ENCODE results near the gene CFAP61.

CFAP61 gene

DNA sequence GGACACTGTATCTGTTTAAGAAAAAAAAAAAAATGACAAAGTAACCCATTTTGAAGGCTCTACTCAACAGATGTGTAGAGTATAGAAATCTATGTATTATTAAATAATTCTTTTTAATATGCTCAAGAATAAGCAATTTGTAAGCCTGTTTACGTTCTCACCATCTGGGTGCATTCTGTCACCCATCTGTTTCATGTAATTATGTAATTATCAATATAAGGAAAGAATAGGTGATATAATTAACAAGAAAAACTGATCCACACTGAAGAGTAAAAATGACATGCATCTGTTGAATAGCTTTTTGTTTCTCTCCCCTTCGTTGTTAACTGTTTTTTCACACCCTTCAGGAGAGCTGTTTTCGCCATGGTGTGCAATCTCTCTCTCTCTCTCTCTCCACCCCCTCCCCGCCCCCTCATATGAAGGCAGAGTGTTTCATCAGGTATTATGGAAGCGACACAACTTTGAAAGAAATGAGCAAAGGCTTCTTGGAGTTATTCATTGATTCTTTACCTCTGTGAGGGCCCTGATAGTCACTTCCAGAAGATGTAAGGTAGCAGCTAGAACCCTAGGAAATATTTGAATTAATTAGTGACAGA is 161.3 kb downstream of the CFAP61 start:
- no peaks in the 10 kb centered on the region for H3K79me2 ChIP-seq (ENCODE audit: insufficient read depth, low read length)
- TF ChIP-seq, protein P1, sequence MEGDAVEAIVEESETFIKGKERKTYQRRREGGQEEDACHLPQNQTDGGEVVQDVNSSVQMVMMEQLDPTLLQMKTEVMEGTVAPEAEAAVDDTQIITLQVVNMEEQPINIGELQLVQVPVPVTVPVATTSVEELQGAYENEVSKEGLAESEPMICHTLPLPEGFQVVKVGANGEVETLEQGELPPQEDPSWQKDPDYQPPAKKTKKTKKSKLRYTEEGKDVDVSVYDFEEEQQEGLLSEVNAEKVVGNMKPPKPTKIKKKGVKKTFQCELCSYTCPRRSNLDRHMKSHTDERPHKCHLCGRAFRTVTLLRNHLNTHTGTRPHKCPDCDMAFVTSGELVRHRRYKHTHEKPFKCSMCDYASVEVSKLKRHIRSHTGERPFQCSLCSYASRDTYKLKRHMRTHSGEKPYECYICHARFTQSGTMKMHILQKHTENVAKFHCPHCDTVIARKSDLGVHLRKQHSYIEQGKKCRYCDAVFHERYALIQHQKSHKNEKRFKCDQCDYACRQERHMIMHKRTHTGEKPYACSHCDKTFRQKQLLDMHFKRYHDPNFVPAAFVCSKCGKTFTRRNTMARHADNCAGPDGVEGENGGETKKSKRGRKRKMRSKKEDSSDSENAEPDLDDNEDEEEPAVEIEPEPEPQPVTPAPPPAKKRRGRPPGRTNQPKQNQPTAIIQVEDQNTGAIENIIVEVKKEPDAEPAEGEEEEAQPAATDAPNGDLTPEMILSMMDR (conservative IDR thresholded peaks at IDR 0.05; ENCODE audit: low read length) = no peak
- TF ChIP-seq EZH2phosphoT487 (IDR thresholded peaks at IDR 0.05; ENCODE audit: borderline replicate concordance) = no peak
- no peak overlapping the region for H3K4me2 ChIP-seq (ENCODE audit: low read depth, low read length, poor library complexity, severe bottlenecking)
- H3K27me3 ChIP-seq (ENCODE audit: insufficient read depth, low read length, poor library complexity, severe bottlenecking) = no peaks in the 10 kb centered on the region
- no peaks in the 10 kb centered on the region for H3F3A ChIP-seq (ENCODE audit: low read depth)
- no peak overlapping the region for H2AFZ ChIP-seq (ENCODE audit: low read length)
- no peaks in the 10 kb centered on the region for H3K9me2 ChIP-seq (replicated peaks; ENCODE audit: low read depth, low read length)
- H3K4me3 ChIP-seq (ENCODE audit: low read length, poor library complexity, severe bottlenecking) = no peak overlapping the region
- no peaks in the 10 kb centered on the region for H4K20me1 ChIP-seq (ENCODE audit: insufficient read depth, low read length, poor library complexity, severe bottlenecking)
- H3K9me3 ChIP-seq (ENCODE audit: insufficient read depth, low read depth, low read length) = no peaks in the 10 kb centered on the region
- no peaks in the 10 kb centered on the region for H3K4me1 ChIP-seq (ENCODE audit: insufficient read depth, low read length, poor library complexity, severe bottlenecking)
- H3K9ac ChIP-seq (ENCODE audit: low read depth, low read length, poor library complexity, severe bottlenecking) = no peak overlapping the region
- H3K36me3 ChIP-seq (ENCODE audit: insufficient read depth, low read length) = no peaks in the 10 kb centered on the region

DNA sequence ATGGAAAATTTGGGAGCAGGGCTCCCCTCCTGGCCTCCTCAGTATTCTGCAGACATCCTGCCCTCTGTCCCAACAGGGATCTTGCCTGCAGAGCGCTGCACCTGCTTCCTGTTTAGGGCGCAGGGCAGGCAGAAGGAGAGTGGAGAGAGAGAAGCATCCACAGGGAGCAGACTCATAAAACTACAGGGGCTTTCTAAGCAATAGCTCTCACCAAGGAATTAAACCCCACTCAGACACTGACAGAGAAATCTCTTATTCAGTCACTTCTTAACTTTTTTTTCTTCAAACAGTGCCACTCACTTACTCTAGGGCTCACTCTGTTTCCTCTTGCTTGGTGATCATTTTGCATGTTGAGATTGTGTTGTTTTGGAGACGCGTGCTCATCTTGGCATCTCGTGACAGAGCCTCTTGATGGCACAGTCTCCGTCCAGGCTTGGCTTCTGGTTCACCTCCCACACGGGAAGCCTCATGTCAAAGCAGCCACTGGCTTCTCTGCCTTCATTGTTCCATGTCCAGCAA is 162.5 kb downstream of the CFAP61 start:
- Histone ChIP-seq H3K9ac (ENCODE audit: low read depth, low read length, poor library complexity, severe bottlenecking) (no peak overlapping the region), H3F3A (ENCODE audit: low read depth) (no peaks in the 10 kb centered on the region), H3K27me3 (ENCODE audit: insufficient read depth, low read length, poor library complexity, severe bottlenecking) (no peaks in the 10 kb centered on the region), H3K4me1 (ENCODE audit: insufficient read depth, low read length, poor library complexity, severe bottlenecking) (no peaks in the 10 kb centered on the region), H3K4me2 (ENCODE audit: low read depth, low read length, poor library complexity, severe bottlenecking) (no peak overlapping the region), H4K20me1 (ENCODE audit: insufficient read depth, low read length, poor library complexity, severe bottlenecking) (no peaks in the 10 kb centered on the region), H3K4me3 (ENCODE audit: low read length, poor library complexity, severe bottlenecking) (no peak overlapping the region), H3K36me3 (ENCODE audit: insufficient read depth, low read length) (no peaks in the 10 kb centered on the region), H3K9me3 (ENCODE audit: insufficient read depth, low read depth, low read length) (no peaks in the 10 kb centered on the region; the same call in 1 of the 2 replicates), H3K9me2 (replicated peaks; ENCODE audit: low read depth, low read length) (no peaks in the 10 kb centered on the region), H3K79me2 (ENCODE audit: insufficient read depth, low read length) (no peaks in the 10 kb centered on the region), H2AFZ (ENCODE audit: low read length) (no peak overlapping the region)
- no peak for TF ChIP-seq EZH2phosphoT487 (IDR thresholded peaks at IDR 0.05; ENCODE audit: borderline replicate concordance)
- TF ChIP-seq, protein P1 (conservative IDR thresholded peaks at IDR 0.05; ENCODE audit: low read length) = no peak

DNA sequence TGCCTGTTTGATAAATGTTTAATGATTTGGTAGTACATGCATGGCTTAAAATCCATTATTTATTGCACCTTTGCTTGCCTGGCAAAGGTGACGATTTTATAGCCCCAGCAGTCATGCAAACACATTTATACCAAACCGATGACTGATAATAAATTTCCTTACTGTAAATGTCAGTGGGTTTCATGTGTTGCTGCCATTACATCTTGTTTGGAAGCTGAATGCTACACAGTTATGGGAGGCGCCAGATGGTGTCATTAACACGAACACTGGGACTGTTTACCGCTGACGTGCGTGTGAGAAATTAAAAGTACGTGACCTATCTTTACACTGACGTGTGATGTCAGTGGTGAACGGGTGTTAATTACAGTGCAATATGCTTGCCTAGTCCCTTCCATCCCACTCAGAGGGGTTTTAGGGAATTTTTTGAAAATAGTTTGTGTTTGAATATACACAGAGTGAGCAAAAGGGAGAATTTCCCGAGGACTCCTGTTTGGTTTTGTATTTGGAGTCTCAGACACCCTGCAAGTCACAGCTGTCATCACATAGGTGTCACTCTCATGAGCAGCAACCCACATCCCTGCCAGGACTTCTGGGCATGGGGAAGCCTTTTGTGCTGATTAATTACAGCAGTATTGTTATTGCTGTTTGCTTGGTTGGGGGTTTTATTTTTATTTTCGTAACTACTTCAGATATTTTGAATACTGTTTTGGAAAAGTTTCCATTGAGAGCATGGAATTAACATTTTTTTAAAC is 163.8 kb downstream of the CFAP61 start:
- no peaks in the 10 kb centered on the region for H4K20me1 ChIP-seq (ENCODE audit: insufficient read depth, low read length, poor library complexity, severe bottlenecking)
- no peak for TF ChIP-seq EZH2phosphoT487 (IDR thresholded peaks at IDR 0.05; ENCODE audit: borderline replicate concordance)
- TF ChIP-seq, protein P1 (conservative IDR thresholded peaks at IDR 0.05; ENCODE audit: low read length) = no peak
- H3K4me3 ChIP-seq (ENCODE audit: low read length, poor library complexity, severe bottlenecking) = no peak overlapping the region
- no peaks in the 10 kb centered on the region for H3K4me1 ChIP-seq (ENCODE audit: insufficient read depth, low read length, poor library complexity, severe bottlenecking)
- H3K9me2 ChIP-seq (replicated peaks; ENCODE audit: low read depth, low read length) = no peaks in the 10 kb centered on the region
- H3F3A ChIP-seq (ENCODE audit: low read depth) = no peaks in the 10 kb centered on the region
- H3K36me3 ChIP-seq (ENCODE audit: insufficient read depth, low read length) = no peaks in the 10 kb centered on the region
- no peak overlapping the region for H3K9ac ChIP-seq (ENCODE audit: low read depth, low read length, poor library complexity, severe bottlenecking)
- no peaks in the 10 kb centered on the region for H3K27me3 ChIP-seq (ENCODE audit: insufficient read depth, low read length, poor library complexity, severe bottlenecking)
- no peak overlapping the region for H3K4me2 ChIP-seq (ENCODE audit: low read depth, low read length, poor library complexity, severe bottlenecking)
- H3K9me3 ChIP-seq (ENCODE audit: insufficient read depth, low read depth, low read length) = no peaks in the 10 kb centered on the region; the same call in 1 of the 2 replicates
- H2AFZ ChIP-seq (ENCODE audit: low read length) = no peak overlapping the region
- no peaks in the 10 kb centered on the region for H3K79me2 ChIP-seq (ENCODE audit: insufficient read depth, low read length)

All from Loucy (cell line).